ENCODE data around the gene MOB3A. TPM values are rescaled to one million over a fixed set of nuclear protein-coding genes. Genes with fewer than 3 reads are reported as not detected.

MOB3A gene
- 100 to 1,000 TPM in 4 of 5 donors, 10 to 100 TPM in 1; 98.6 to 162 (median 142) TPM for total RNA-seq
- total RNA-seq (2013), result 104 TPM
- 30.6 to 163 (median 81.1) reads per million in 29 experiments for total RNA-seq

- CTCF ChIA-PET, result interaction anchor here in 1 of 2 donors (0.7 kb wide), 1 partner anchor 8 kb away, joined by 3 read pairs; no protein-coding TSS in a partner anchor
- H3K27me3 Mint-ChIP-seq, result no peaks in the 10 kb centered on the region
- peak; percentile 57 to 62 (median 60) for ATAC-seq (replicated peaks in 1 of 4)
- H3K9me3 Mint-ChIP-seq, result no peaks in the 10 kb centered on the region
- Histone ChIP-seq H3K9me3 (no peaks in the 10 kb centered on the region), H3K4me1 (ENCODE audit: control insufficient read depth in 1 of 2, extremely low read depth in 1 of 2, insufficient read depth in 2 of 2, low read length in 2 of 2) (peaks cover 10 to 65% of the 10 kb centered on the region in 2 experiments), H3K4me3 (ENCODE audit: control insufficient read depth in 1 of 2, extremely low read depth in 1 of 2, low read length in 1 of 2) (peak within 1 kb of the TSS; percentile 73), H3K36me3 (ENCODE audit: control insufficient read depth in 2 of 2, extremely low read depth in 1 of 2, insufficient read depth in 1 of 2, low read length in 1 of 2) (peaks cover 15 to 20% of the 10 kb centered on the region in 2 donors), H3K27me3 (replicated peaks in 1 of 2; ENCODE audit: control insufficient read depth in 2 of 2, extremely low read depth in 1 of 2, insufficient read depth in 2 of 2, low read length in 1 of 2) (no peaks in the 10 kb centered on the region), H3K27ac (ENCODE audit: low read length) (peak within 1 kb of the TSS; percentile 67)
- peak within 1 kb of the TSS; percentile 94 to 99 (median 96) for H3K4me3 Mint-ChIP-seq
- 0% methylated on average over 56 of the region's 56 CpGs for WGBS (ENCODE audit: insufficient coverage)
- POLR2A ChIA-PET, result no interaction called here
- peak within 1 kb of the TSS; percentile 93 to 95 for H3K27ac Mint-ChIP-seq
- DNase-seq, result peak in 26 of 35 experiments; percentile 74 to 92 (median 84)
- peaks cover 4% of the 10 kb centered on the region for H3K36me3 Mint-ChIP-seq
- peaks cover 25 to 36% (median 34%) of the 10 kb centered on the region in 3 donors for H3K4me1 Mint-ChIP-seq
Observed at GRCh38 chr19:2096034-2096479, at the start of gene MOB3A. MOB3A (minus strand) TSS chr19:2096326; CDS start chr19:2078560, 17,766 bp downstream.

- WGBS (ENCODE audit: insufficient coverage), result 35% methylated on average over 7 of the region's 16 CpGs
- H3K4me1 Mint-ChIP-seq, result peaks cover 57 to 62% (median 57%) of the 10 kb centered on the region in 3 donors
Observed at GRCh38 chr19:2145831-2146241, 49.7 kb upstream of the MOB3A start.

GRCh38 chr19:2144190-2144589 lies 48.1 kb upstream of the MOB3A start:
- 96% methylated on average over 7 of the region's 15 CpGs for WGBS (ENCODE audit: insufficient coverage)
- ATAC-seq (replicated peaks in 1 of 4), result no peak
- Mint-ChIP-seq H3K9me3 (no peaks in the 10 kb centered on the region), H3K27ac (no peak overlapping the region), H3K4me1 (peaks cover 44 to 49% (median 47%) of the 10 kb centered on the region in 3 donors), H3K27me3 (no peaks in the 10 kb centered on the region), H3K36me3 (peaks cover 1% of the 10 kb centered on the region), H3K4me3 (no peak overlapping the region)
- no peak overlapping the region for H3K27ac ChIP-seq (ENCODE audit: low read length)
- DNase-seq, result no peak
- CTCF ChIA-PET, result no interaction called here
- H3K9me3 ChIP-seq, result no peaks in the 10 kb centered on the region
- POLR2A ChIA-PET, result interaction anchor here (0.6 to 0.7 kb wide), 2 partner anchors 8 to 9 kb away, joined by 4 to 5 read pairs; no protein-coding TSS in a partner anchor
- no peak overlapping the region for H3K4me3 ChIP-seq (ENCODE audit: control insufficient read depth in 1 of 2, extremely low read depth in 1 of 2, low read length in 1 of 2)
- no peaks in the 10 kb centered on the region for H3K27me3 ChIP-seq (replicated peaks in 1 of 2; ENCODE audit: control insufficient read depth in 2 of 2, extremely low read depth in 1 of 2, insufficient read depth in 2 of 2, low read length in 1 of 2)
- H3K36me3 ChIP-seq (ENCODE audit: control insufficient read depth in 2 of 2, extremely low read depth in 1 of 2, insufficient read depth in 1 of 2, low read length in 1 of 2), result peaks cover 0 to 24% of the 10 kb centered on the region in 2 donors
- H3K4me1 ChIP-seq (ENCODE audit: control insufficient read depth in 1 of 2, extremely low read depth in 1 of 2, insufficient read depth in 2 of 2, low read length in 2 of 2), result peaks cover 3 to 50% of the 10 kb centered on the region in 2 experiments

More at GRCh38 chr19:2145831-2146241, 49.7 kb upstream of the MOB3A start:
- Mint-ChIP-seq H3K36me3 (no peaks in the 10 kb centered on the region), H3K27ac (peak overlapping the region; percentile 16 to 52), H3K4me3 (peak overlapping the region in 2 of 3 donors; percentile 28 to 43), H3K27me3 (no peaks in the 10 kb centered on the region), H3K9me3 (no peaks in the 10 kb centered on the region)
- ATAC-seq (replicated peaks in 1 of 4), result peak in 3 of 4 experiments; percentile 11 to 70 (median 25)
- POLR2A ChIA-PET, result interaction anchor here in 1 of 2 donors (0.6 to 1.0 kb wide), 2 partner anchors 16 to 877 kb away, joined by 3 read pairs; partner anchors contain the start of gene CIRBP
- Histone ChIP-seq H3K36me3 (ENCODE audit: control insufficient read depth in 2 of 2, extremely low read depth in 1 of 2, insufficient read depth in 1 of 2, low read length in 1 of 2) (peaks cover 0 to 10% of the 10 kb centered on the region in 2 donors), H3K4me3 (ENCODE audit: control insufficient read depth in 1 of 2, extremely low read depth in 1 of 2, low read length in 1 of 2) (no peak overlapping the region), H3K4me1 (ENCODE audit: control insufficient read depth in 1 of 2, extremely low read depth in 1 of 2, insufficient read depth in 2 of 2, low read length in 2 of 2) (peaks cover 13 to 60% of the 10 kb centered on the region in 2 experiments), H3K27me3 (replicated peaks in 1 of 2; ENCODE audit: control insufficient read depth in 2 of 2, extremely low read depth in 1 of 2, insufficient read depth in 2 of 2, low read length in 1 of 2) (no peaks in the 10 kb centered on the region), H3K27ac (ENCODE audit: low read length) (no peak overlapping the region), H3K9me3 (no peaks in the 10 kb centered on the region)
- DNase-seq, result peak in 9 of 35 experiments; percentile 13 to 41 (median 24)
- CTCF ChIA-PET, result interaction anchor here in 1 of 2 donors (0.6 to 1.1 kb wide), 2 partner anchors 12 to 320 kb away, joined by 3 read pairs; no protein-coding TSS in a partner anchor

GRCh38 chr19:2142173-2142829 lies 46.2 kb upstream of the MOB3A start:
- Mint-ChIP-seq H3K36me3 (peaks cover 7% of the 10 kb centered on the region), H3K27ac (no peak overlapping the region), H3K27me3 (no peaks in the 10 kb centered on the region), H3K4me3 (no peak overlapping the region), H3K9me3 (no peaks in the 10 kb centered on the region), H3K4me1 (peaks cover 28 to 34% (median 33%) of the 10 kb centered on the region in 3 donors)
- no peak overlapping the region for H3K4me3 ChIP-seq (ENCODE audit: control insufficient read depth in 1 of 2, extremely low read depth in 1 of 2, low read length in 1 of 2)
- CTCF ChIA-PET, result no interaction called here
- POLR2A ChIA-PET, result no interaction called here
- H3K27me3 ChIP-seq (replicated peaks in 1 of 2; ENCODE audit: control insufficient read depth in 2 of 2, extremely low read depth in 1 of 2, insufficient read depth in 2 of 2, low read length in 1 of 2), result no peaks in the 10 kb centered on the region
- H3K36me3 ChIP-seq (ENCODE audit: control insufficient read depth in 2 of 2, extremely low read depth in 1 of 2, insufficient read depth in 1 of 2, low read length in 1 of 2), result peaks cover 3 to 41% of the 10 kb centered on the region in 2 donors
- WGBS (ENCODE audit: insufficient coverage), result 93% methylated on average over 6 of the region's 15 CpGs
- DNase-seq, result no peak
- ATAC-seq (replicated peaks in 1 of 4), result no peak
- H3K9me3 ChIP-seq, result no peaks in the 10 kb centered on the region
- H3K27ac ChIP-seq (ENCODE audit: low read length), result no peak overlapping the region
- peaks cover 3 to 41% of the 10 kb centered on the region in 2 experiments for H3K4me1 ChIP-seq (ENCODE audit: control insufficient read depth in 1 of 2, extremely low read depth in 1 of 2, insufficient read depth in 2 of 2, low read length in 2 of 2)

- WGBS (ENCODE audit: insufficient coverage), result 91% methylated on average over 13 of the region's 14 CpGs
- DNase-seq (no peak), ATAC-seq (replicated peaks in 1 of 4) (no peak)
- no peaks in the 10 kb centered on the region for H3K27me3 ChIP-seq (replicated peaks in 1 of 2; ENCODE audit: control insufficient read depth in 2 of 2, extremely low read depth in 1 of 2, insufficient read depth in 2 of 2, low read length in 1 of 2)
- peaks cover 3 to 53% of the 10 kb centered on the region in 2 donors for H3K36me3 ChIP-seq (ENCODE audit: control insufficient read depth in 2 of 2, extremely low read depth in 1 of 2, insufficient read depth in 1 of 2, low read length in 1 of 2)
- POLR2A ChIA-PET, result interaction anchor here in 1 of 2 donors (0.6 to 0.7 kb wide), 2 partner anchors 19 to 649 kb away, joined by 8 to 10 read pairs; partner anchors contain the start of gene REEP6
- H3K4me1 ChIP-seq (ENCODE audit: control insufficient read depth in 1 of 2, extremely low read depth in 1 of 2, insufficient read depth in 2 of 2, low read length in 2 of 2), result peaks cover 2 to 24% of the 10 kb centered on the region in 2 experiments
- H3K36me3 Mint-ChIP-seq, result peaks cover 10% of the 10 kb centered on the region
- no peak overlapping the region for H3K27ac ChIP-seq (ENCODE audit: low read length)
- H3K4me3 Mint-ChIP-seq, result no peak overlapping the region
- no peaks in the 10 kb centered on the region for H3K27me3 Mint-ChIP-seq
- peaks cover 10 to 20% (median 19%) of the 10 kb centered on the region in 3 donors for H3K4me1 Mint-ChIP-seq
- no peaks in the 10 kb centered on the region for H3K9me3 Mint-ChIP-seq
- H3K27ac Mint-ChIP-seq, result no peak overlapping the region
- H3K9me3 ChIP-seq, result no peaks in the 10 kb centered on the region
- H3K4me3 ChIP-seq (ENCODE audit: control insufficient read depth in 1 of 2, extremely low read depth in 1 of 2, low read length in 1 of 2), result no peak overlapping the region
- CTCF ChIA-PET, result interaction anchor here in 1 of 2 donors (0.6 kb wide), 1 partner anchor 62 kb away, joined by 4 read pairs; no protein-coding TSS in a partner anchor
Observed at GRCh38 chr19:2140138-2140569, 44.0 kb upstream of the MOB3A start.

- peaks cover 5 to 14% (median 13%) of the 10 kb centered on the region in 3 donors for H3K4me1 Mint-ChIP-seq
- WGBS (ENCODE audit: insufficient coverage), result 96% methylated on average over 13 of the region's 22 CpGs
- DNase-seq (no peak), ATAC-seq (replicated peaks in 1 of 4) (no peak)
- no peak overlapping the region for H3K4me3 ChIP-seq (ENCODE audit: control insufficient read depth in 1 of 2, extremely low read depth in 1 of 2, low read length in 1 of 2)
- peaks cover 0 to 19% of the 10 kb centered on the region in 2 experiments for H3K4me1 ChIP-seq (ENCODE audit: control insufficient read depth in 1 of 2, extremely low read depth in 1 of 2, insufficient read depth in 2 of 2, low read length in 2 of 2)
- peaks cover 3 to 53% of the 10 kb centered on the region in 2 donors for H3K36me3 ChIP-seq (ENCODE audit: control insufficient read depth in 2 of 2, extremely low read depth in 1 of 2, insufficient read depth in 1 of 2, low read length in 1 of 2)
- no peaks in the 10 kb centered on the region for H3K27me3 Mint-ChIP-seq
- ChIA-PET CTCF (no interaction called here), POLR2A (no interaction called here)
- no peaks in the 10 kb centered on the region for H3K9me3 ChIP-seq
- H3K27ac ChIP-seq (ENCODE audit: low read length), result no peak overlapping the region
- no peaks in the 10 kb centered on the region for H3K27me3 ChIP-seq (replicated peaks in 1 of 2; ENCODE audit: control insufficient read depth in 2 of 2, extremely low read depth in 1 of 2, insufficient read depth in 2 of 2, low read length in 1 of 2)
- no peak overlapping the region for H3K4me3 Mint-ChIP-seq
- H3K27ac Mint-ChIP-seq, result no peak overlapping the region
- peaks cover 10% of the 10 kb centered on the region for H3K36me3 Mint-ChIP-seq
- no peaks in the 10 kb centered on the region for H3K9me3 Mint-ChIP-seq
Observed at GRCh38 chr19:2139385-2140137, 43.4 kb upstream of the MOB3A start.

Measured in T-cell (primary cell).